Spleen (tissue), 7 donors: ENCODE measurements around the gene NSUN6.

ENCODE experiments used
- CTCF ChIP-seq, 11 experiments: fragments of 200-600 bp in 7 of 11; fragments of 450-650 bp in 4 of 11; sonication (generic) in 4 of 11; IDR thresholded peaks in 8 of 11; conservative IDR thresholded peaks in 3 of 11; 1 replicate in 7 of 11; 2 replicates in 4 of 11; pipeline versions ENCODE4 v1.4.0 to v1.8.0; 2016 to 2021; ENCODE audit warnings: antibody characterized with exemption in 11 of 11, inconsistent platforms in 4 of 11, mild to moderate bottlenecking in 1 of 11
- POLR2A ChIP-seq, 3 donors: fragments of 450-650 bp; IDR thresholded peaks; one replicate each; pipeline ENCODE4 v1.5.1; 2017; ENCODE audit warnings: antibody characterized with exemption in 3 of 3, mild to moderate bottlenecking in 1 of 3
- POLR2AphosphoS5 ChIP-seq, 3 donors: sonication (generic); formaldehyde crosslinking; IDR thresholded peaks; one replicate each; pipeline ENCODE4 v1.5.1; 2017; ENCODE audit warnings: antibody characterized with exemption in 3 of 3
- donor health status: DM: no; HTN: no; CAD: no; lungs with moderate emphysema.
- donor health status: DM: no; HTN: no; CAD: no.
- donor health status: DM: no; HTN: no; CAD: no.

- TF ChIP-seq CTCF (IDR thresholded peaks at IDR 0.05 in 8 of 11, conservative IDR thresholded peaks at IDR 0.05 in 3 of 11): peak in 2 of 11 experiments; percentile 8 to 18
- TF ChIP-seq POLR2A (IDR thresholded peaks at IDR 0.05): no peak
- TF ChIP-seq POLR2AphosphoS5 (IDR thresholded peaks at IDR 0.05): no peak
Observed at GRCh38 chr10:18689498-18689897, 38.1 kb upstream of the NSUN6 start.
